GM21367 (cell line): Measurements from ENCODE around the gene LY6G6F.

Source experiments
- ATAC-seq: cut with Tn5 transposase; IDR thresholded peaks from one replicate; pipeline ENCODE4 v1.9.1; 2021; ENCODE audit not compliant: unreplicated experiment

Gene LY6G6F

DNA sequence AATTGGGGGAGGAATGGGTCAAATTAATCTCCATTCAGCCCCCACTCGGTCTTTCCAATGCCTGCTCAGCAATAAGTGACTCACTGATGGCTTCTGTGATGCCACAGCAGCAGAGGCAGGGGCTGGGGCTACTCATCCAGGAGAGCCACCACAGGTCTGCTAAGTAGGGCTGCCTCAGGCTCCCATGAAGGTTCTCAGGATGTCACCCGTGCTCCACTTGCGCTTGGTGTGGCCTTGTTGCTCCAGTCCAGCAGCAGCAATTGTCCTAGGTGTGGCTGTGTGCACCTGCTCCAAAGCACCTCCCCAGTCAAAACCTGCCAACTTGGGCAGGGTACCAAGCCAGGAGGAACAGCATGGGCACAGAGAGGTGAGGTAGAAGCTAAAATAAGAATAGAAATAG is 15.5 kb downstream of the LY6G6F start:
- ATAC-seq, result no peak

- ATAC-seq, result no peak
These were observed 16.7 kb downstream of the LY6G6F start, which contains the start of gene MPIG6B for GRCh38 chr6:31723245-31723979. Gene MPIG6B, plus strand, starts transcription at chr6:31723373. Its CDS starts 11 bp downstream, at chr6:31723384.

- ATAC-seq, result no peak
These were observed 17.5 kb downstream of the LY6G6F start for GRCh38 chr6:31723980-31724691.

DNA sequence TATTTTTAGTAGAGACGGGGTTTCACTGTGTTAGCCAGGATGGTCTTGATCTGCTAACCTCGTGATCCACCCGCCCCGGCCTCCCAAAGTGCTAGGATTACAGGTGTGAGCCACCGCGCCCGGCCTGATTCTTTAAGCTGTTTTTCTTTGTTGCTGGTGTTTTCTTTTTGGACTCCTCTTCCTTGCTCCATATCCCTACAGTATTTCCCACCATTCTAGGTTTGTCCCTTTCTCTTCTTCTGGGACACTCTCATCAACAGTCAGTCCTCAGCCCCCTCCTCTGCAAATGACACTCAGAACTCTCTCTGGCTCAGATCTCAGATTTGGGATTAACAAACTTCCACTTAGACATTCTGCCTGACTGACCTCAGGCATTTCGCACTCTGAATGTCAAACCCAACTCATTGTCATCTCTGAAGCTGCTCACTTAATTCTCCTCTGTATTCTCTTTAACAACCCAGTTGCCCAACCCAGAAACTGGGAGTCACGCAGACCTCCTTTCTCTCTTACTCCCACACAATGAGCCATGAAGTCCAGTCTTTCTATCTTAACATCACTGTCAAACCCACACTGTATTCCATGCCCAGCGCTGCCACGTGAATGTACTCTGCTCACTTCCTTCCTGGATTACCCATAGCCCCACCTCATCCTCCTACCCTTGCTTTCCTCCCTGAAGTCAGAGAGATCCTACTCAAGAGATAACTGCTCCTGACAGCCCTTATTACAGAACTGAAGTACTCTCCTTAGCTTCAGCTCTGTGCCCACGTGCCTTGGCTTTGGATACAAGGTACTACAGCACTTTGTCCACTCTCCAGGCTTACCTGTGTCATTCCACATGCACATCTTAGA is 19.1 kb downstream of the LY6G6F start:
- ATAC-seq, result no peak

DNA sequence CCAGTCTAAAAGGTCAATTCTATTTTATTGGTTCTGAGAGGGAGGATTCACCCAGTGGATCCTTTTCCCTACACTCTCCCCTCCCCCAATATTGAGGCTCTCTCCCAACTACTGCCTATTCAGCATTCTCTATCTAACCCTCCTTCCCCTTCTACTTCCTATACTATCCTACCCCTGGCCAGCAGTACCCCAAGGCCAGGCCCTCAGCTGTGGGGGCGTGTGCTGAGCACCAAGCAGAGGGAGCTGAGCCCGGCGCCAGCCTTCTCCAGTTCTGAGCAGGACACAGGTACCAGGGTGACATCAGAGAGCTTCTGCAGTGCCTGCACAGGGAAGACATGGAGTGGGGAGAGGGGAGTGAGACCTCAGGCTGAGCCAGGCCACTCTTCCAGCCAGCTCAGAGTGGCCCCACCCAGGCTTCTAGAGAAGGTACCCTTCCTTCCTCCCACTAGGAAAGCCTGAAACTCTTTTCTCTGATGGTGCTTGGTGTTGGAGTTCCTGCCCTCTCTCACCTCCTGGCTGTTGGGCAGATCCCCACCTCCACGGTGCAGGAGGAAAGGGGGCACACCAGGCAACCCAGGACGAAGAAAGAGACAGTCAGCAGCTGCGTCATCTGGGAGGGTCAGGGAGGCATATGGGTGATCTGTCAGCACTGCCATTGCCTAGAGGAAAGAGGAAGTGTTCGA is 20.5 kb downstream of the LY6G6F start:
- ATAC-seq, result no peak

GRCh38 chr6:31727717-31728671 is 21.3 kb downstream of the LY6G6F start:
- ATAC-seq, result no peak

GRCh38 chr6:31728767-31729514 is 22.3 kb downstream of the LY6G6F start, which contains the start of gene DDAH2:
Gene DDAH2, minus strand, starts transcription at chr6:31729299. Its CDS starts 138 bp downstream, at chr6:31729161.
- ATAC-seq, result no peak

GRCh38 chr6:31729515-31729978 is 22.9 kb downstream of the LY6G6F start:
- ATAC-seq, result peak; percentile 38

DNA sequence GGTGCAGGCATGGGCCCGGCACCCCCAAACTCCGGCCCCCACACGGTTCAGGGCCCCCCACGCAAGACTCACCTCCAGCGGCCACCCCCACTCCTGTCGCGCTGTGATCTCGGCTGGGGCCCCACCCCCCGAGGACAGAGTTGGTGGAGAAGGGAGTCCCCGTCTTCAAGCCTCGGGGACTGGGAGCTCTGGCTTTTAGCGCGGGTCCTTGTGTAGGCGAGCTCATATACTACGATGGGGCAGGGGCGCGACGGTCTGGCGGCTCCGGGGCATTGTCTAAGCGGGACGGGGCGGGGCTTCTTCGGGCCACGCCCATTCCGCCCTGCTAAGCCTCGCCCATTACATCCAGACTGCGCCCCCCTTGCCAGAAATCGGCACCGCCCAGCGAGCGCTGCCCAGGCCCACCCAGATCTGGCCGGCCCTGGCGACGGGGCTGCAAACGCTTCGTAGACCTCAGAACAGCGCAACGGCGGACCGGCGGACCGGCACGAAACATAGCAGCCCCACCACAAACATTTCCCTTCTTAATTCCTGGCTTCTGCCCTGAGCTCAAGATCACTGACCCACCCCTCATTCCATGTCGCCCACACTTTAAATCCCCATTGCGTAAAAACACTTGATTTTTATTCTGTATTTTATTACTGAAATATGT is 23.4 kb downstream of the LY6G6F start:
- peak; percentile 15 for ATAC-seq

GRCh38 chr6:31730631-31731086 is 24.0 kb downstream of the LY6G6F start:
- no peak for ATAC-seq

GRCh38 chr6:31732029-31732428 is 25.4 kb downstream of the LY6G6F start:
- no peak for ATAC-seq

GRCh38 chr6:31733734-31734133 is 27.1 kb downstream of the LY6G6F start:
- no peak for ATAC-seq

GRCh38 chr6:31734247-31734820 is 27.7 kb downstream of the LY6G6F start:
- no peak for ATAC-seq

DNA sequence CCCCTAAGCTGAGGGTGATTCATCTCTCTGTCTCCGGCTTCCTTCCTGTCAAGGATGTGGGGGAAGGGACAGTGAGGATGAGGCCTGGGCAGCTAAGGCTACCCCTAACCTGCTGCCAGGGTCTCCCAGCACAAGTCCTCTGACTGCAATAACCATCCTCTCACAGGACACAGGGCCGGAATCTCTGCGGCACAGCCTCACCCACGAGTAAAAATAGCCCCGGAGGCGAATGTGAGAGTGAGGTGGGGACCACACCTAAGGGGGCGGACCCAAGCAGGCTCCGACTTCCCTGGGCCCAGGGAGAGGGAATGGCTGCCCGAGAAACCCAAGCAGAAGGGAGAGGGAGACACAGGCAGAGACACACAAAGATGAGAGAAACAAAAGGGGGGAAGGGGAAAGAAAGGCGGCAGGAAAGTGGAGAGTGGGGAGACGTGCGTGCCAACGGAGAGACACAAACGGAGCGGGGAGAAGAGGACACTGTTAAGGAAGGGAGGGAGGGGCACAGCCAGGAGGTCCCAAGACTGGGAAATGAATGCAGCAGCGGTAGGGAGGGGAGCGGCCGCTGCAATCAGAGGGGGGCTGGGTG is 28.2 kb downstream of the LY6G6F start:
- no peak for ATAC-seq

- no peak for ATAC-seq
These were observed 29.5 kb downstream of the LY6G6F start, which contains the start of gene CLIC1 for GRCh38 chr6:31736021-31736767. Gene CLIC1, minus strand, starts transcription at chr6:31736530. Its CDS starts 230 bp downstream, at chr6:31736300.

DNA sequence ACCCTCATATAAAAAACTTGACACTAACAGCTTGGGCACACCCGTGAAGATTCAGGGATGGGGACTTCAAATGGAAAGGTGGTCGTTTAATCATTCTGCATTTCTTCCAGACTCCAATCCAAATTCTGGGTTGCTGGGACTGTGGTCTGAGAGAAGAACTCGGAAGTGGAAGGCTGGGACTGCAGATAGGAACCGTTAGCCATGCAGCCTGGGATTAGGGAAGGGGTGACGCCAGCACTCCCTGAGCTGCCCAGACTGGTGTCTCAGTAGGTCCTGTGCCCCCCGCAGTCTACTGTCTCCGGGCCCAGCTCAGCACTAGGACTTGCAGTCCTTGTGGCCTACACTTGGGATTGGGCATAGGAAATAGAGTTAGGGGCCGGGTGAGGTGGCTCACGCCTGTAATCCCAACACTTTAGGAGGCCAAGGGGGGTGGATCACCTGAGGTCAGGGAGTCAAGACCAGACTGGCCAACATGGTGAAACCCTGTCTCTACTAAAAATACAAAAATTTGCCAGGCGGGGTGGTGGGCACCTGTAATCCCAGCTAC is 30.2 kb downstream of the LY6G6F start:
- no peak for ATAC-seq
